RPMI7951 (cell line): ENCODE measurements around the gene UNC119B. TPM values are rescaled to one million over a fixed set of nuclear protein-coding genes. Genes with fewer than 3 reads are reported as not detected.

Experiments
- DNase-seq: peaks from one replicate; pipeline ENCODE4 v3.0.0-alpha.2; 2012; ENCODE audit warnings: low read depth
- total RNA-seq: library from RNA; depleted of rRNA; stranded (reverse); fragments of >200 nt; shearing (Covaris generic); gene quantifications from 2 replicates; pipeline ENCODE4 v1.2.3, GENCODE V29; 2014; rRNA removed

Gene UNC119B
- total RNA-seq, 1 experiment from 2014 or later: 10.2 TPM

DNA sequence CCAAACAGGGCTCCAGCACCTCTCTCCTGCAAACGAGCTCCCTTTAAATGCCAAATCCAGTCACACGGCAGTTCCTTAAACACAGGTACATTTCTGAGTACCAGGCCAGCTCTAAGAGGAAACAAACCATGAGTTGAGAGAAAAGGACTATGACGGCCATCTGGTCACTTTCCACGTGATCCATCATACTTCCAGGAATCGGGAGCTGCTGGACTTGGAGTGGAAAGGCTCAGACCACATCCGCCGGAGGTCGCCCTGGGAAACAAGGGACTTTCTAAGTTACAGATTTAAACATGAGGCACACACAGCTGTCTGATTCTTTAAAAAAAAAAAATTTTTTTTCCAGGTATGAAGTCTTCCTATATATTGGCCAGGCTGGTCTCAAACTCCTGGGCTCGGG, 54.6 kb downstream of the UNC119B start:
- no peak for DNase-seq

DNA sequence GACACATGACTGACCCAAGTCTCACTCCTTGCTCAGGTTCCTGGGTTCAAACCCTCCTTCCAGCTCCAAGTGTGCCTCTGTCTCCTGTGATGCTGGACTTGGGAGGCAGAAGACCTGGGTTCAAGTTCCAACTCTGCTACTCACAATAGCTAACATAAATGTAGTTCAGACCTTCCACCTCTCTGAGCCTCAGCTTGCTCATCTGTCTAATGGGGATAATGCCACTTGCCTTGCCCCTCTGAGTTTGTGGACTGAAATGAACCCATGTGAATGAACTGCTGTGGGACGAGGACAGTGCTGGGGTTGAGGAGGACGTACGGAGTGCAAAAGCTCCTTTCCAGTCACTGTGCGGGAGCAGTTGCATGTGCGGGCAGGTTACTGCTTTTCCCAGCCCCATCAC, 56.3 kb downstream of the UNC119B start:
- no peak for DNase-seq

- DNase-seq: no peak
Observed at GRCh38 chr12:120767071-120768024, 57.1 kb downstream of the UNC119B start.

GRCh38 chr12:120771097-120771496, 60.8 kb downstream of the UNC119B start:
- no peak for DNase-seq

Other genes starting within 250 kb of the UNC119B start
- 172 and 194 TPM in 2 replicates for gene SRSF9, start 240.7 kb upstream of the UNC119B start, total RNA-seq
- 585 and 618 TPM in 2 replicates for gene DYNLL1, start 214.3 kb upstream of the UNC119B start, total RNA-seq
- gene COQ5, start 181.3 kb upstream of the UNC119B start, total RNA-seq: 32.3 and 34.1 TPM in 2 replicates
- 60.8 and 74.8 TPM in 2 replicates for gene RNF10, start 176.1 kb upstream of the UNC119B start, total RNA-seq
- 80.9 and 89.1 TPM in 2 replicates for gene POP5, start 129.1 kb upstream of the UNC119B start, total RNA-seq
- gene CABP1, start 69.8 kb upstream of the UNC119B start, total RNA-seq: 0.10 TPM in 1 of 2 replicates, not detected in the other
- gene MLEC, start 23.3 kb upstream of the UNC119B start, total RNA-seq: 80.7 and 87.7 TPM in 2 replicates
- gene ACADS, start 15.4 kb downstream of the UNC119B start, total RNA-seq: 7.1 and 7.3 TPM in 2 replicates
- 7.1 and 8.4 TPM in 2 replicates for gene SPPL3, start 193.9 kb downstream of the UNC119B start, total RNA-seq